ENCODE results near the gene HDHD5.
A peak's percentile ranks its signal among the peaks of the same experiment; 100 is the strongest.

Gene HDHD5

GRCh38 chr22:17104336-17104935, 54.6 kb downstream of the HDHD5 start:
- no peak for TF ChIP-seq CTCF (IDR thresholded peaks at IDR 0.05; ENCODE audit: extremely low read depth, missing control alignments)
- no peak for DNase-seq (ENCODE audit: low spot score)

GRCh38 chr22:17103351-17103750, 55.7 kb downstream of the HDHD5 start:
- TF ChIP-seq CTCF (IDR thresholded peaks at IDR 0.05; ENCODE audit: extremely low read depth, missing control alignments): no peak
- peak; percentile 5 for DNase-seq (ENCODE audit: low spot score)

GRCh38 chr22:17102297-17102667, 56.8 kb downstream of the HDHD5 start:
- DNase-seq (ENCODE audit: low spot score): no peak
- TF ChIP-seq CTCF (IDR thresholded peaks at IDR 0.05; ENCODE audit: extremely low read depth, missing control alignments): no peak

GRCh38 chr22:17101475-17102296, 57.4 kb downstream of the HDHD5 start:
- TF ChIP-seq CTCF (IDR thresholded peaks at IDR 0.05; ENCODE audit: extremely low read depth, missing control alignments): no peak
- DNase-seq (ENCODE audit: low spot score): peak; percentile 4

GRCh38 chr22:17100621-17101020, 58.5 kb downstream of the HDHD5 start:
- TF ChIP-seq CTCF (IDR thresholded peaks at IDR 0.05; ENCODE audit: extremely low read depth, missing control alignments): no peak
- no peak for DNase-seq (ENCODE audit: low spot score)

GRCh38 chr22:17098379-17098819, 60.7 kb downstream of the HDHD5 start:
- TF ChIP-seq CTCF (IDR thresholded peaks at IDR 0.05; ENCODE audit: extremely low read depth, missing control alignments): no peak
- peak; percentile 37 for DNase-seq (ENCODE audit: low spot score)

- DNase-seq (ENCODE audit: low spot score): no peak
- TF ChIP-seq CTCF (IDR thresholded peaks at IDR 0.05; ENCODE audit: extremely low read depth, missing control alignments): no peak
Measured at GRCh38 chr22:17097701-17098100, 61.4 kb downstream of the HDHD5 start.
